Breast epithelium (tissue), 3 donors: Measurements from ENCODE around the gene ZMIZ1.

Experiments used
- POLR2A ChIP-seq: fragments of 450-650 bp; IDR thresholded peaks from one replicate; pipeline ENCODE4 v1.6.1; 2016; ENCODE audit warnings: antibody characterized with exemption, mild to moderate bottlenecking, moderate library complexity
- POLR2AphosphoS5 ChIP-seq, 3 donors: sonication (generic); formaldehyde crosslinking; IDR thresholded peaks; one replicate each; pipeline ENCODE4 v1.6.1; 2017; ENCODE audit warnings: antibody characterized with exemption in 3 of 3
- TF ChIP-seq, protein P1 (sequence below), 3 donors: fragments of 450-650 bp; IDR thresholded peaks; one replicate each; pipeline ENCODE4 v1.5.1; 2016 to 2017; ENCODE audit warnings: antibody characterized with exemption in 3 of 3, mild to moderate bottlenecking in 3 of 3, moderate library complexity in 3 of 3

DNA sequence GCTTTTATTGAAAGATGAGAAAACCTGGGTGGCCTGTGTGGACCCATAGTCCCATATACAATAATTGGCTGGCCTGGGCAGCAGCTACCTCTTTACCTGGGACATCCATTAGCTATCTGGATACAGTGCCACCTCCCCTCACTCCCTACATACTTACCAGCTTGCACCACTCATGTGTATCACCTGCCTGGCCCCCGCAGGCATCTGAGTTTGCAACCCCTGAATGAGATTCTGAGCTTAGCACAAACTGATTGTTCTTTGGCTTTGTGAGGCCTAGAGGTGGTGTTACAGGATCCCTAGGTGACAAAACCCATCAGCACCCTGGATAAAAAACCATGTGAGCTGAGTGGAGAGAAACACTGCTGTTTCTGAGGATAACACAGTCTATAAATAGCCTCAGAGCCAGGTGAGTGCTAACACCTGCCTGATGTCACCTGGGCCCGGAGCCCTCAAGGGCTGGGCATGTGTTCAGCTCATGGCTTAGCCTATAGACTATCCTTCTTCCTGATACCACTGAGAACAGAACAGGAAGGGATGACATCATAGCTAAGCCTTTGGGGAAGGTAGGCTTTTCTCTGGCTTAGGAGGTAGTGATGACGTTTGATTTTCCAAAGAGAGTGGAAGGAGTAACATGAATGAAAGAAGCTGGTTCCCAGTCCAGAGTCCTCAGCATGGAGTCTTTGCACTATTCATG is 275.9 kb downstream of the ZMIZ1 start:
- TF ChIP-seq, protein P1, sequence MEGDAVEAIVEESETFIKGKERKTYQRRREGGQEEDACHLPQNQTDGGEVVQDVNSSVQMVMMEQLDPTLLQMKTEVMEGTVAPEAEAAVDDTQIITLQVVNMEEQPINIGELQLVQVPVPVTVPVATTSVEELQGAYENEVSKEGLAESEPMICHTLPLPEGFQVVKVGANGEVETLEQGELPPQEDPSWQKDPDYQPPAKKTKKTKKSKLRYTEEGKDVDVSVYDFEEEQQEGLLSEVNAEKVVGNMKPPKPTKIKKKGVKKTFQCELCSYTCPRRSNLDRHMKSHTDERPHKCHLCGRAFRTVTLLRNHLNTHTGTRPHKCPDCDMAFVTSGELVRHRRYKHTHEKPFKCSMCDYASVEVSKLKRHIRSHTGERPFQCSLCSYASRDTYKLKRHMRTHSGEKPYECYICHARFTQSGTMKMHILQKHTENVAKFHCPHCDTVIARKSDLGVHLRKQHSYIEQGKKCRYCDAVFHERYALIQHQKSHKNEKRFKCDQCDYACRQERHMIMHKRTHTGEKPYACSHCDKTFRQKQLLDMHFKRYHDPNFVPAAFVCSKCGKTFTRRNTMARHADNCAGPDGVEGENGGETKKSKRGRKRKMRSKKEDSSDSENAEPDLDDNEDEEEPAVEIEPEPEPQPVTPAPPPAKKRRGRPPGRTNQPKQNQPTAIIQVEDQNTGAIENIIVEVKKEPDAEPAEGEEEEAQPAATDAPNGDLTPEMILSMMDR (IDR thresholded peaks at IDR 0.05), result no peak
- TF ChIP-seq POLR2A (no peak), POLR2AphosphoS5 (IDR thresholded peaks at IDR 0.05) (no peak)
